GM12878 (cell line): ENCODE data around the gene HYI.
"Not testable (repeated sequence)": the region's sequence is repeated elsewhere in the genome, so short reads cannot be mapped to it uniquely, and the experiment has no call there.

Experiments
- HDGF ChIP-seq: fragments of 450-650 bp; IDR thresholded peaks from 2 replicates; pipeline ENCODE4 v1.6.1; 2016; ENCODE audit warnings: antibody characterized with exemption
- JUND ChIP-seq: IDR thresholded peaks from 2 replicates; pipeline ENCODE4 v1.6.1; 2012; ENCODE audit warnings: low read depth, mild to moderate bottlenecking, low read length, improper control_type of control experiment, moderate library complexity
- MYC ChIP-seq: IDR thresholded peaks from 2 replicates; pipeline ENCODE4 v1.6.1; 2011; ENCODE audit warnings: mild to moderate bottlenecking, low read length, moderate library complexity, inconsistent platforms; ENCODE audit not compliant: insufficient read depth, insufficient replicate concordance, insufficient read length, severe bottlenecking
- NFYB ChIP-seq: IDR thresholded peaks from 2 replicates; pipeline ENCODE4 v1.6.1; 2011; ENCODE audit warnings: low read depth, mild to moderate bottlenecking, low read length, improper control_type of control experiment, moderate library complexity; ENCODE audit not compliant: insufficient read depth
- NR2C1 ChIP-seq: fragments of 450-650 bp; IDR thresholded peaks from 2 replicates; pipeline ENCODE4 v1.6.1; 2017; ENCODE audit warnings: antibody characterized with exemption, mild to moderate bottlenecking, moderate library complexity
- NR2C2 ChIP-seq: IDR thresholded peaks from 2 replicates; pipeline ENCODE4 v1.6.1; 2011; ENCODE audit warnings: borderline replicate concordance, low read depth; ENCODE audit not compliant: control insufficient read depth, insufficient read length
- POLR2A ChIP-seq: IDR thresholded peaks from 2 replicates; pipeline ENCODE4 v1.6.1; 2011; ENCODE audit warnings: low read depth, mild to moderate bottlenecking, low read length
- POLR2AphosphoS5 ChIP-seq: IDR thresholded peaks from 2 replicates; pipeline ENCODE4 v1.6.1; 2011; ENCODE audit warnings: mild to moderate bottlenecking, low read length, inconsistent platforms
- TF ChIP-seq, protein P1 (sequence below): IDR thresholded peaks from 2 replicates; pipeline ENCODE4 v1.6.1; 2011; ENCODE audit warnings: low read depth, mild to moderate bottlenecking, low read length, moderate library complexity, borderline replicate concordance; ENCODE audit errors: extremely low read depth
- TF ChIP-seq, protein P2 (sequence below), 3 experiments: IDR thresholded peaks in 2 of 3; conservative IDR thresholded peaks in 1 of 3; 2 replicates each; pipeline ENCODE4 v1.5.1; 2011; ENCODE audit warnings: low read depth in 3 of 3, low read length in 3 of 3, mild to moderate bottlenecking in 3 of 3, control low read depth in 2 of 3, moderate library complexity in 2 of 3, inconsistent platforms in 1 of 3, mixed read lengths in 1 of 3; ENCODE audit not compliant: control insufficient read depth in 2 of 3, insufficient read depth in 1 of 3; ENCODE audit errors: extremely low read depth in 1 of 3
- TF ChIP-seq, protein P3 (sequence below): fragments of 450-650 bp; IDR thresholded peaks from 2 replicates; pipeline ENCODE4 v1.6.1; 2017; ENCODE audit warnings: antibody characterized with exemption, mild to moderate bottlenecking, moderate library complexity
- TF ChIP-seq, protein P4 (sequence below): IDR thresholded peaks from 2 replicates; pipeline ENCODE4 v1.6.1; 2011; ENCODE audit warnings: mild to moderate bottlenecking, low read depth, low read length, moderate library complexity; ENCODE audit not compliant: insufficient replicate concordance

DNA sequence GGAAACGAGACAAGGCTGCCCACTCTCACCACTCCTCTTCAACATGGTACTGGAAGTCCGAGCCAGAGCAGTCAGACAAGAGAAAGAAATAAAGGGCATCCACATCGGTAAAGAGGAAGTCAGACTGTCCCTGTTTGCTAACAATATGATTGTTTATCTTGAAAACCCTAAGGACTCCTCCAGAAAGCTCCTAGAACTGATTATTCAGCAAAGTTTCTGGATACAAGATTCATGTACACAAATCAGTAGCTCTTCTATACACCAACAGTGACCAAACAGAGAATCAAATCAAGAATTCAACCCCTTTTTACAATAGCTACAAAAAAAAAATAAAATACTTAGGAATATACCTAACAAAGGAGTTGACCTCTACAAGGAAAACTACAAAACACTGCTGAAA, 4.6 kb upstream of the HYI start:
- not testable (repeated sequence) for TF ChIP-seq JUND, NR2C1, NFYB, NR2C2, MYC, POLR2AphosphoS5, POLR2A, HDGF
- TF ChIP-seq, protein P1, sequence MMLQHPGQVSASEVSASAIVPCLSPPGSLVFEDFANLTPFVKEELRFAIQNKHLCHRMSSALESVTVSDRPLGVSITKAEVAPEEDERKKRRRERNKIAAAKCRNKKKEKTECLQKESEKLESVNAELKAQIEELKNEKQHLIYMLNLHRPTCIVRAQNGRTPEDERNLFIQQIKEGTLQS: not testable (repeated sequence)
- TF ChIP-seq, protein P2, sequence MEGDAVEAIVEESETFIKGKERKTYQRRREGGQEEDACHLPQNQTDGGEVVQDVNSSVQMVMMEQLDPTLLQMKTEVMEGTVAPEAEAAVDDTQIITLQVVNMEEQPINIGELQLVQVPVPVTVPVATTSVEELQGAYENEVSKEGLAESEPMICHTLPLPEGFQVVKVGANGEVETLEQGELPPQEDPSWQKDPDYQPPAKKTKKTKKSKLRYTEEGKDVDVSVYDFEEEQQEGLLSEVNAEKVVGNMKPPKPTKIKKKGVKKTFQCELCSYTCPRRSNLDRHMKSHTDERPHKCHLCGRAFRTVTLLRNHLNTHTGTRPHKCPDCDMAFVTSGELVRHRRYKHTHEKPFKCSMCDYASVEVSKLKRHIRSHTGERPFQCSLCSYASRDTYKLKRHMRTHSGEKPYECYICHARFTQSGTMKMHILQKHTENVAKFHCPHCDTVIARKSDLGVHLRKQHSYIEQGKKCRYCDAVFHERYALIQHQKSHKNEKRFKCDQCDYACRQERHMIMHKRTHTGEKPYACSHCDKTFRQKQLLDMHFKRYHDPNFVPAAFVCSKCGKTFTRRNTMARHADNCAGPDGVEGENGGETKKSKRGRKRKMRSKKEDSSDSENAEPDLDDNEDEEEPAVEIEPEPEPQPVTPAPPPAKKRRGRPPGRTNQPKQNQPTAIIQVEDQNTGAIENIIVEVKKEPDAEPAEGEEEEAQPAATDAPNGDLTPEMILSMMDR (IDR thresholded peaks at IDR 0.05 in 2 of 3, conservative IDR thresholded peaks at IDR 0.05 in 1 of 3; ENCODE audit: control insufficient read depth in 2 of 3, extremely low read depth in 1 of 3, insufficient read depth in 1 of 3, low read depth in 3 of 3, low read length in 3 of 3): not testable (repeated sequence)
- TF ChIP-seq, protein P3, sequence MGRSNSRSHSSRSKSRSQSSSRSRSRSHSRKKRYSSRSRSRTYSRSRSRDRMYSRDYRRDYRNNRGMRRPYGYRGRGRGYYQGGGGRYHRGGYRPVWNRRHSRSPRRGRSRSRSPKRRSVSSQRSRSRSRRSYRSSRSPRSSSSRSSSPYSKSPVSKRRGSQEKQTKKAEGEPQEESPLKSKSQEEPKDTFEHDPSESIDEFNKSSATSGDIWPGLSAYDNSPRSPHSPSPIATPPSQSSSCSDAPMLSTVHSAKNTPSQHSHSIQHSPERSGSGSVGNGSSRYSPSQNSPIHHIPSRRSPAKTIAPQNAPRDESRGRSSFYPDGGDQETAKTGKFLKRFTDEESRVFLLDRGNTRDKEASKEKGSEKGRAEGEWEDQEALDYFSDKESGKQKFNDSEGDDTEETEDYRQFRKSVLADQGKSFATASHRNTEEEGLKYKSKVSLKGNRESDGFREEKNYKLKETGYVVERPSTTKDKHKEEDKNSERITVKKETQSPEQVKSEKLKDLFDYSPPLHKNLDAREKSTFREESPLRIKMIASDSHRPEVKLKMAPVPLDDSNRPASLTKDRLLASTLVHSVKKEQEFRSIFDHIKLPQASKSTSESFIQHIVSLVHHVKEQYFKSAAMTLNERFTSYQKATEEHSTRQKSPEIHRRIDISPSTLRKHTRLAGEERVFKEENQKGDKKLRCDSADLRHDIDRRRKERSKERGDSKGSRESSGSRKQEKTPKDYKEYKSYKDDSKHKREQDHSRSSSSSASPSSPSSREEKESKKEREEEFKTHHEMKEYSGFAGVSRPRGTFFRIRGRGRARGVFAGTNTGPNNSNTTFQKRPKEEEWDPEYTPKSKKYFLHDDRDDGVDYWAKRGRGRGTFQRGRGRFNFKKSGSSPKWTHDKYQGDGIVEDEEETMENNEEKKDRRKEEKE: not testable (repeated sequence)
- TF ChIP-seq, protein P4, sequence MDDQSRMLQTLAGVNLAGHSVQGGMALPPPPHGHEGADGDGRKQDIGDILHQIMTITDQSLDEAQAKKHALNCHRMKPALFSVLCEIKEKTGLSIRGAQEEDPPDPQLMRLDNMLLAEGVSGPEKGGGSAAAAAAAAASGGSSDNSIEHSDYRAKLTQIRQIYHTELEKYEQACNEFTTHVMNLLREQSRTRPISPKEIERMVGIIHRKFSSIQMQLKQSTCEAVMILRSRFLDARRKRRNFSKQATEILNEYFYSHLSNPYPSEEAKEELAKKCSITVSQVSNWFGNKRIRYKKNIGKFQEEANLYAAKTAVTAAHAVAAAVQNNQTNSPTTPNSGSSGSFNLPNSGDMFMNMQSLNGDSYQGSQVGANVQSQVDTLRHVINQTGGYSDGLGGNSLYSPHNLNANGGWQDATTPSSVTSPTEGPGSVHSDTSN: not testable (repeated sequence)
